Adrenal gland (tissue), 19 donors: Measurements from ENCODE around the gene CPA3. TPM values are rescaled to one million over a fixed set of nuclear protein-coding genes. Genes with fewer than 3 reads are reported as not detected.

Experiments
- DNase-seq, 7 donors: peaks; one replicate each; pipeline ENCODE4 v3.0.0-alpha.2; 2019 to 2020
- H3K27ac ChIP-seq, 5 donors: fragments of 200-600 bp; sonication (generic) in 4 of 5; 1 replicate in 3 of 5; 2 replicates in 2 of 5; pipeline versions ENCODE4 v1.5.1 to v1.8.0; 2016 to 2020; ENCODE audit warnings: mild to moderate bottlenecking in 1 of 5
- H3K27me3 ChIP-seq: fragments of 200-600 bp; 2 replicates; pipeline ENCODE4 v1.8.0; 2021
- H3K36me3 ChIP-seq, 2 donors: fragments of 200-600 bp; replicated peaks in 1 of 2; 1 replicate in 1 of 2; 2 replicates in 1 of 2; pipeline versions ENCODE4 v1.5.1 to v1.8.0; 2018 to 2022
- H3K4me1 ChIP-seq, 2 donors: fragments of 200-600 bp; replicated peaks in 1 of 2; 1 replicate in 1 of 2; 2 replicates in 1 of 2; pipeline versions ENCODE4 v1.5.1 to v1.8.0; 2018 to 2021
- H3K4me3 ChIP-seq, 4 donors: fragments of 200-600 bp; sonication (generic) in 3 of 4; one replicate each; pipeline ENCODE4 v1.5.1; 2016 to 2018
- H3K9me3 ChIP-seq, 3 donors: fragments of 200-600 bp; sonication (generic) in 1 of 3; replicated peaks in 1 of 3; 1 replicate in 2 of 3; 2 replicates in 1 of 3; pipeline versions ENCODE4 v1.5.1 to v1.8.0; 2016 to 2021
- CTCF ChIP-seq, 6 experiments: fragments of 450-650 bp in 4 of 6; fragments of 200-600 bp in 2 of 6; sonication (generic) in 1 of 6; IDR thresholded peaks; 1 replicate in 5 of 6; 2 replicates in 1 of 6; pipeline versions ENCODE4 v1.5.1 to v1.8.0; 2016 to 2021; ENCODE audit warnings: antibody characterized with exemption in 6 of 6, mild to moderate bottlenecking in 2 of 6, moderate library complexity in 1 of 6
- POLR2A ChIP-seq, 2 donors: fragments of 450-650 bp; IDR thresholded peaks; one replicate each; pipeline ENCODE4 v1.6.1; 2017; ENCODE audit warnings: antibody characterized with exemption in 2 of 2, mild to moderate bottlenecking in 2 of 2, moderate library complexity in 1 of 2
- WGBS, 4 donors: extraction: QIAGEN DNeasy Blood & Tissue Kit in 2 of 4; methylation state at CpG; one replicate each; pipeline versions ENCODE4 v1.1.5 to v1.1.7; 2013 to 2017; 5-methylcytosine and 5-hydroxymethylcytosine counted together
- intact Hi-C, 2 donors: fragments of 100-400 bp; cut with DNase I; formaldehyde crosslinking; loops; one replicate each; pipeline versions ENCODE4 v1.14.1 to v1.15.0; 2022 to 2023
- long read RNA-seq, 10 donors: library from polyadenylated mRNA in 3 of 10; unstranded in 2 of 10; stranded (forward) in 1 of 10; transcript quantifications; one replicate each; pipeline ENCODE4 v2.0.0 and lab custom pipeline, GENCODE V29; 2021 to 2026
- polyA plus RNA-seq, 3 donors: library from polyadenylated mRNA; stranded (reverse); fragments of 200-250 nt in 2 of 3; fragments of 350-450 nt in 1 of 3; fragmentation: Illumina TruSeq in 1 of 3; extraction: RNeasy Lipid Tissue Mini Kit (QIAGEN cat#74804) in 1 of 3; gene quantifications; one replicate each; pipeline ENCODE4 v1.2.3, GENCODE V29; 2013 to 2014
- total RNA-seq, 9 donors: library from RNA; depleted of rRNA in 4 of 9; stranded (reverse); fragments of >200 nt in 4 of 9; fragments of 120-200 nt in 1 of 9; fragmentation: NEBNext Ultra II Directional in 1 of 9; extraction: Animal tissue kit (Norgen Biotek cat#: 25700) in 1 of 9; gene quantifications; one replicate each; pipeline versions ENCODE4 v1.1.0 to v1.2.4, GENCODE V29; 2013 to 2023
- donor health status: healthy with polysubstance abuse.
- donor health status: Bipolar disorder and iron deficiency.
- donor health status: DM: yes; HTN: yes; CAD: no.
- donor health status: DM: no; HTN: no; CAD: no.
- donor health status: DM: no; HTN: no; CAD: no.
- donor health status: DM: yes; HTN: yes; CAD: no.

The CPA3 gene
- total RNA-seq (1 to 10 TPM in 2 of 9 donors, under 1 TPM in 5, not detected in 2; 0.39 to 4.1 (median 0.78) TPM), polyA plus RNA-seq (1 to 10 TPM in 1 of 3 donors, under 1 TPM in 1, not detected in 1; 0.44 to 1.5 TPM)
- long read RNA-seq, donor 1, result 0 reads
- long read RNA-seq, donor 2, result 0 reads
- long read RNA-seq, donor 3, result 0 reads
- long read RNA-seq, donor 4, result 0 reads
- long read RNA-seq, donor 5, result 0 reads
- long read RNA-seq, donor 6, result 0 reads
- long read RNA-seq, donor 7, result 0 reads
- long read RNA-seq, donor 8, partial matches to known transcripts, result 0 of 1 reads
- long read RNA-seq, donor 8, other reads (novel, unspliced or antisense), result 0 of 1 reads
- long read RNA-seq, donor 9, result 0 reads
- long read RNA-seq, donor 10, result 0 reads

- Histone ChIP-seq H3K27me3 (no peaks in the 10 kb centered on the region), H3K9me3 (no peaks in the 10 kb centered on the region), H3K27ac (no peak within 1 kb of the TSS), H3K36me3 (no peaks in the 10 kb centered on the region), H3K4me1 (no peaks in the 10 kb centered on the region), H3K4me3 (no peak within 1 kb of the TSS)
- no peak for DNase-seq
- TF ChIP-seq POLR2A (IDR thresholded peaks at IDR 0.05) (no peak), CTCF (IDR thresholded peaks at IDR 0.05) (no peak)
- WGBS, 4 donors, result 72 to 76% (median 74%) methylated on average over 1 of the region's 1 CpG
- intact Hi-C loops, result no loop called here
These were observed at the start of gene CPA3 for GRCh38 chr3:148865049-148865448. CPA3 (plus strand) TSS chr3:148865296; CDS start chr3:148865308, 12 bp downstream.

GRCh38 chr3:148815316-148816110 is 49.6 kb upstream of the CPA3 start:
- H3K4me3 ChIP-seq, result no peak overlapping the region
- no peaks in the 10 kb centered on the region for H3K36me3 ChIP-seq
- H3K9me3 ChIP-seq, result no peaks in the 10 kb centered on the region
- intact Hi-C loops, result no loop called here
- TF ChIP-seq POLR2A (IDR thresholded peaks at IDR 0.05) (no peak), CTCF (IDR thresholded peaks at IDR 0.05) (no peak)
- H3K27ac ChIP-seq, result no peak overlapping the region
- DNase-seq, result no peak
- no peaks in the 10 kb centered on the region for H3K27me3 ChIP-seq
- 76 to 86% (median 82%) methylated on average over 11 of the region's 11 CpGs for WGBS, 4 donors
- H3K4me1 ChIP-seq, result no peaks in the 10 kb centered on the region

GRCh38 chr3:148816427-148816826 is 48.7 kb upstream of the CPA3 start:
- no peaks in the 10 kb centered on the region for H3K4me1 ChIP-seq
- H3K27me3 ChIP-seq, result no peaks in the 10 kb centered on the region
- no peak for DNase-seq
- no peaks in the 10 kb centered on the region for H3K9me3 ChIP-seq
- H3K27ac ChIP-seq, result no peak overlapping the region
- no peaks in the 10 kb centered on the region for H3K36me3 ChIP-seq
- H3K4me3 ChIP-seq, result no peak overlapping the region
- intact Hi-C loops, result no loop called here
- WGBS, 4 donors, result 55 to 71% (median 64%) methylated on average over 2 of the region's 2 CpGs
- TF ChIP-seq CTCF (IDR thresholded peaks at IDR 0.05), result no peak
- no peak for TF ChIP-seq POLR2A (IDR thresholded peaks at IDR 0.05)

- Histone ChIP-seq H3K4me1 (no peaks in the 10 kb centered on the region), H3K9me3 (no peaks in the 10 kb centered on the region), H3K27ac (no peak overlapping the region), H3K4me3 (no peak overlapping the region), H3K36me3 (no peaks in the 10 kb centered on the region), H3K27me3 (no peaks in the 10 kb centered on the region)
- TF ChIP-seq CTCF (IDR thresholded peaks at IDR 0.05) (no peak), POLR2A (IDR thresholded peaks at IDR 0.05) (no peak)
- WGBS, 4 donors, result 23 to 29% (median 25%) methylated on average over 3 of the region's 3 CpGs
- intact Hi-C loops, result no loop called here
- DNase-seq, result no peak
These were observed 48.0 kb upstream of the CPA3 start for GRCh38 chr3:148816981-148817525.
